Stimulated activated CD8-positive, alpha-beta memory T cell treated with anti-CD3 and anti-CD28 coated beads, Interleukin-4, amount 100 ng/mL, for 1 hour (primary cell): Measurements from ENCODE around the gene KIAA1586.
"Not testable (repeated sequence)": the region's sequence is repeated elsewhere in the genome, so short reads cannot be mapped to it uniquely, and the experiment has no call there.

Experiments used
- DNase-seq, 2 donors: peaks; one replicate each; pipeline ENCODE4 v3.0.0-alpha.2; 2020; ENCODE audit warnings: low read depth in 2 of 2, low spot score in 1 of 2

KIAA1586 gene

GRCh38 chr6:57044061-57044460 is 2.4 kb upstream of the KIAA1586 start:
- DNase-seq, result not testable (repeated sequence)

- no peak for DNase-seq
These were observed 1.9 kb upstream of the KIAA1586 start for GRCh38 chr6:57044568-57044967.

GRCh38 chr6:57047257-57047585 is 728 bp downstream of the KIAA1586 start:
- not testable (repeated sequence) for DNase-seq

- DNase-seq, result not testable (repeated sequence)
These were observed 1.4 kb downstream of the KIAA1586 start for GRCh38 chr6:57047859-57048258.

GRCh38 chr6:57048577-57048976 is 2.1 kb downstream of the KIAA1586 start:
- DNase-seq, result no peak

- no peak for DNase-seq
These were observed 17.4 kb downstream of the KIAA1586 start for GRCh38 chr6:57063847-57064246.

- DNase-seq, result no peak
These were observed 18.3 kb downstream of the KIAA1586 start for GRCh38 chr6:57064809-57065208.

- DNase-seq, result no peak
These were observed 21.6 kb downstream of the KIAA1586 start for GRCh38 chr6:57068061-57068460.

- DNase-seq, result no peak
These were observed 22.7 kb downstream of the KIAA1586 start for GRCh38 chr6:57069228-57069627.

GRCh38 chr6:57069920-57070331 is 23.4 kb downstream of the KIAA1586 start:
- no peak for DNase-seq

GRCh38 chr6:57072108-57072507 is 25.6 kb downstream of the KIAA1586 start:
- no peak for DNase-seq

- DNase-seq, result no peak
These were observed 27.9 kb downstream of the KIAA1586 start for GRCh38 chr6:57074383-57074782.

- DNase-seq, result no peak
These were observed 28.6 kb downstream of the KIAA1586 start for GRCh38 chr6:57075092-57075491.

- DNase-seq, result no peak
These were observed 32.2 kb downstream of the KIAA1586 start for GRCh38 chr6:57078531-57079207.

- DNase-seq, result no peak
These were observed 39.0 kb downstream of the KIAA1586 start for GRCh38 chr6:57085471-57085870.

- no peak for DNase-seq
These were observed 40.4 kb downstream of the KIAA1586 start for GRCh38 chr6:57086843-57087242.

GRCh38 chr6:57087916-57088315 is 41.4 kb downstream of the KIAA1586 start:
- no peak for DNase-seq

- DNase-seq, result no peak
These were observed 42.8 kb downstream of the KIAA1586 start for GRCh38 chr6:57089265-57089664.

GRCh38 chr6:57089687-57090457 is 43.4 kb downstream of the KIAA1586 start, which contains the start of gene ZNF451:
Gene ZNF451, plus strand, starts transcription at chr6:57090188. Its CDS starts 66 bp downstream, at chr6:57090254.
- DNase-seq, result peak; percentile 89 to 90

GRCh38 chr6:57090458-57091067 is 44.1 kb downstream of the KIAA1586 start:
- DNase-seq, result not testable (repeated sequence)

GRCh38 chr6:57091375-57091774 is 44.9 kb downstream of the KIAA1586 start:
- not testable (repeated sequence) for DNase-seq

- DNase-seq, result no peak
These were observed 48.2 kb downstream of the KIAA1586 start for GRCh38 chr6:57094689-57095088.
